H1 (cell line): ENCODE measurements around the gene EMC1. TPM values are rescaled to one million over a fixed set of nuclear protein-coding genes. Genes with fewer than 3 reads are reported as not detected.

ENCODE experiments used
- CTCF ChIA-PET: fragments of 300-600 bp; sonication (Branson Sonifier 250); formaldehyde crosslinking; loops from one replicate; lab custom pipeline; 2021; ENCODE audit not compliant: partially characterized antibody; lab: Charles Lee
- POLR2A ChIA-PET: fragments of 300-600 bp; sonication (Branson Sonifier 250); formaldehyde crosslinking; loops from one replicate; lab custom pipeline; 2021; ENCODE audit warnings: inconsistent platforms; ENCODE audit not compliant: partially characterized antibody; lab: Charles Lee
- DNase-seq, 2 experiments: peaks; one replicate each; pipeline versions ENCODE4 v3.0.0 to v3.0.0-alpha.2; 2010 to 2022; ENCODE audit warnings: low spot score in 2 of 2, low read depth in 1 of 2, mixed read lengths in 1 of 2
- FAIRE-seq: peaks from 2 replicates; lab custom pipeline; 2011; peaks lifted over from hg19 to GRCh38; lab: Jason Lieb, UNC
- H2AFZ ChIP-seq: 2 replicates; pipeline ENCODE4 v1.8.1; 2012; ENCODE audit warnings: low read length, inconsistent platforms
- H2AK5ac ChIP-seq: 2 replicates; pipeline ENCODE4 v1.6.1; 2013; ENCODE audit warnings: low read depth, low read length
- H2BK120ac ChIP-seq: replicated peaks from 2 replicates; pipeline ENCODE3; 2013; ENCODE audit warnings: low read depth, low read length, inconsistent platforms
- H2BK12ac ChIP-seq: 2 replicates; pipeline ENCODE4 v1.6.1; 2013; ENCODE audit warnings: low read depth, low read length
- H2BK15ac ChIP-seq: 2 replicates; pipeline ENCODE4 v1.6.1; 2013; ENCODE audit warnings: low read length
- H2BK20ac ChIP-seq: 2 replicates; pipeline ENCODE4 v1.6.1; 2013; ENCODE audit warnings: low read length
- H2BK5ac ChIP-seq: 2 replicates; pipeline ENCODE4 v1.6.1; 2013; ENCODE audit warnings: low read depth, low read length
- H3K14ac ChIP-seq: 2 replicates; pipeline ENCODE4 v1.6.1; 2013; ENCODE audit warnings: inconsistent platforms; ENCODE audit not compliant: insufficient read length
- H3K18ac ChIP-seq: 2 replicates; pipeline ENCODE4 v1.6.1; 2013; ENCODE audit warnings: low read length; ENCODE audit errors: extremely low read depth
- H3K23ac ChIP-seq: 2 replicates; pipeline ENCODE4 v1.6.1; 2013; ENCODE audit warnings: inconsistent platforms; ENCODE audit not compliant: insufficient read length
- H3K23me2 ChIP-seq: 2 replicates; pipeline ENCODE4 v1.6.1; 2013; ENCODE audit warnings: low read depth, low read length
- H3K27ac ChIP-seq: 2 replicates; pipeline ENCODE4 v1.6.1; 2011; ENCODE audit warnings: low read depth, low read length, inconsistent platforms
- H3K27me3 ChIP-seq, 4 experiments: replicated peaks in 1 of 4; 1 replicate in 1 of 4; 2 replicates in 3 of 4; pipeline versions ENCODE4 v1.6.1 to v1.8.1; 2011 to 2013; ENCODE audit warnings: low read length in 3 of 4, mild to moderate bottlenecking in 3 of 4, inconsistent platforms in 2 of 4, mixed read lengths in 2 of 4, moderate library complexity in 1 of 4; ENCODE audit not compliant: control insufficient read depth in 3 of 4, insufficient read depth in 3 of 4; ENCODE audit errors: extremely low read depth in 1 of 4
- H3K36me3 ChIP-seq, 4 experiments: 2 replicates each; pipeline versions ENCODE4 v1.6.1 to v1.8.1; 2011 to 2013; ENCODE audit warnings: mild to moderate bottlenecking in 4 of 4, low read length in 3 of 4, moderate library complexity in 2 of 4, control low read depth in 1 of 4, inconsistent platforms in 1 of 4; ENCODE audit not compliant: insufficient read depth in 4 of 4, control insufficient read depth in 2 of 4
- H3K4ac ChIP-seq: replicated peaks from 2 replicates; pipeline ENCODE3; 2013; ENCODE audit warnings: low read length, low read depth, mixed read lengths, inconsistent platforms; ENCODE audit not compliant: insufficient read length
- H3K4me1 ChIP-seq, 4 experiments: replicated peaks in 1 of 4; 1 replicate in 1 of 4; 2 replicates in 3 of 4; pipeline versions ENCODE4 v1.6.1 to v1.8.1; 2011 to 2013; ENCODE audit warnings: low read length in 3 of 4, inconsistent platforms in 2 of 4, mixed read lengths in 1 of 4; ENCODE audit not compliant: insufficient read depth in 4 of 4, control insufficient read depth in 3 of 4
- H3K4me2 ChIP-seq, 2 experiments: 2 replicates each; pipeline versions ENCODE4 v1.6.1 to v1.8.1; 2011 to 2013; ENCODE audit warnings: low read depth in 2 of 2, low read length in 2 of 2, control low read depth in 1 of 2, inconsistent platforms in 1 of 2, mild to moderate bottlenecking in 1 of 2; ENCODE audit not compliant: insufficient read depth in 1 of 2
- H3K4me3 ChIP-seq, 4 experiments: fragments of 200-600, 300-600 bp in 1 of 4; sonication (generic), shearing (Covaris generic), sonication (Bioruptor Twin) in 1 of 4; 2 replicates each; pipeline versions ENCODE4 v1.5.1 to v1.8.1; 2011 to 2016; ENCODE audit warnings: low read length in 4 of 4, low read depth in 3 of 4, control low read depth in 2 of 4, inconsistent platforms in 2 of 4, mild to moderate bottlenecking in 2 of 4, mixed read lengths in 1 of 4, moderate library complexity in 1 of 4; ENCODE audit not compliant: insufficient read depth in 2 of 4; ENCODE audit errors: extremely low read depth in 1 of 4
- H3K56ac ChIP-seq: replicated peaks from 2 replicates; pipeline ENCODE3; 2013; ENCODE audit warnings: low read depth, mild to moderate bottlenecking, mixed read lengths, low read length, inconsistent platforms; ENCODE audit not compliant: insufficient read length
- H3K79me1 ChIP-seq: 2 replicates; pipeline ENCODE4 v1.6.1; 2013; ENCODE audit warnings: low read depth, low read length, control low read depth
- H3K79me2 ChIP-seq, 2 experiments: 2 replicates each; pipeline versions ENCODE4 v1.6.1 to v1.8.1; 2012 to 2013; ENCODE audit warnings: low read length in 2 of 2, mild to moderate bottlenecking in 2 of 2, inconsistent platforms in 1 of 2; ENCODE audit not compliant: insufficient read depth in 2 of 2, control insufficient read depth in 1 of 2
- H3K9ac ChIP-seq, 4 experiments: replicated peaks in 1 of 4; 1 replicate in 1 of 4; 2 replicates in 3 of 4; pipeline versions ENCODE4 v1.6.1 to v1.8.1; 2011 to 2013; ENCODE audit warnings: low read depth in 3 of 4, low read length in 3 of 4, control low read depth in 2 of 4, mild to moderate bottlenecking in 2 of 4, moderate library complexity in 2 of 4, inconsistent platforms in 1 of 4; ENCODE audit errors: extremely low read depth in 1 of 4
- H3K9me3 ChIP-seq, 2 experiments: 2 replicates each; pipeline versions ENCODE4 v1.6.1 to v1.8.1; 2012 to 2013; ENCODE audit warnings: mild to moderate bottlenecking in 2 of 2, moderate library complexity in 2 of 2, control low read depth in 1 of 2, inconsistent platforms in 1 of 2, low read depth in 1 of 2, low read length in 1 of 2, mixed read lengths in 1 of 2; ENCODE audit not compliant: insufficient read depth in 2 of 2
- H4K20me1 ChIP-seq, 2 experiments: replicated peaks in 1 of 2; 2 replicates each; pipeline versions ENCODE3 to v1.8.1; 2011 to 2013; ENCODE audit warnings: inconsistent platforms in 2 of 2, low read length in 2 of 2, mild to moderate bottlenecking in 1 of 2; ENCODE audit not compliant: insufficient read depth in 2 of 2, control insufficient read depth in 1 of 2
- H4K5ac ChIP-seq: 2 replicates; pipeline ENCODE4 v1.6.1; 2013; ENCODE audit warnings: low read length, low read depth, mixed read lengths, inconsistent platforms; ENCODE audit not compliant: insufficient read length
- H4K8ac ChIP-seq: 2 replicates; pipeline ENCODE4 v1.8.0; 2013; ENCODE audit warnings: mild to moderate bottlenecking, moderate library complexity, low read length, inconsistent platforms; ENCODE audit not compliant: insufficient read depth; ENCODE audit errors: extremely low read depth
- H4K91ac ChIP-seq: replicated peaks from 2 replicates; pipeline ENCODE3; 2013; ENCODE audit warnings: low read length, mixed read lengths, inconsistent platforms; ENCODE audit not compliant: insufficient read length
- ASH2L ChIP-seq: fragments of 200-600, 300-600 bp; sonication (generic); IDR thresholded peaks from one replicate; pipeline ENCODE4 v1.7.1; 2017; ENCODE audit warnings: low read length
- CBX5 ChIP-seq: fragments of 300-800, 300-1000 bp; sonication (generic); IDR thresholded peaks from 2 replicates; pipeline ENCODE4 v1.7.1; 2016; ENCODE audit warnings: antibody characterized with exemption, low read length, low read depth
- WGBS, 2 experiments: shearing (Covaris generic) in 1 of 2; methylation state at CpG; one replicate each; pipeline versions ENCODE4 v1.1.6 to v1.1.7; 2013 to 2015; ENCODE audit warnings: low lambda C conversion rate in 2 of 2, mixed read lengths in 2 of 2, inconsistent platforms in 1 of 2, low coverage in 1 of 2, missing lambda C conversion rate in 1 of 2; ENCODE audit not compliant: insufficient replicate concordance in 2 of 2, insufficient coverage in 1 of 2, insufficient read length in 1 of 2; ENCODE audit errors: extremely low coverage in 1 of 2, missing lambda C conversion rate in 1 of 2; 5-methylcytosine and 5-hydroxymethylcytosine counted together
- polyA plus RNA-seq, 7 experiments: library from polyadenylated mRNA; depleted of rRNA in 3 of 7; stranded (reverse) in 5 of 7; unstranded in 2 of 7; fragments of >200 nt in 5 of 7; fragments of 200-250 nt in 2 of 7; gene quantifications; 1 replicate in 5 of 7; 2 replicates in 1 of 7; 4 replicates in 1 of 7; pipeline versions ENCODE4 v1.2.1 to v1.2.3, GENCODE V29; 2011 to 2013; ENCODE audit warnings: missing spikeins in 2 of 7, mixed read lengths in 2 of 7
- total RNA-seq: library from RNA; stranded (reverse); fragmentation: NEBNext Ultra II Directional; extraction: Animal tissue kit (Norgen Biotek cat#: 25700); gene quantifications from 2 replicates; pipeline ENCODE4 v1.2.1, GENCODE V29; 2021

Gene EMC1
- total and polyA plus RNA-seq, 2 of the 8 experiments (the other 6 are each of a cell fraction or from before 2014, with no cell fraction given) = 51.0 to 53.5 TPM

DNA sequence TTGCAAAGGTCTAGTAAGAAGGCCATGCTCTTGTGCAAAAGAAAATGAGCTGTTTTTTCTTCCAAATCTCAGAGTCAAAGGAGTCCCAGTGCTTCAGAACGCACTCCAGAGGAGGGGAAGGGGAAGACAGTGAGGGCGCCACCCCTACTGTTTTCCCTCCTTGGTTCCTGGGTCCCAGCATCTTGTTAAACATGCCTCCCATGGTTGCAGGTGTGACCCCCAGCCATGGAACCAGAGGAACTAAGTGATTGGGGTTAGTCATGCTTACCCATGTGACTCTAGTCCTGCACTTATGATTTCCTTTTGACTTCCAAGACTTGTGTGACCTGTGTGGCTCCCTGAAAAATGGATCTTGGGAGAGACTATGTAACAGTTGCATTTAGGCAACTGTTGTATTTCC lies 43.3 kb upstream of the EMC1 start:
- POLR2A ChIA-PET = interaction anchor here (1.0 to 3.2 kb wide), 4 partner anchors 12 to 43 kb away, joined by 3 to 7 read pairs (median 4); partner anchors contain the start of genes AKR7A2, EMC1, MRTO4 and SLC66A1
- TF ChIP-seq CBX5 (peak; percentile 83; the same call in 1 of the 2 replicates), ASH2L (no peak)
- H3K36me3 ChIP-seq = no peaks in the 10 kb centered on the region
- H2BK12ac ChIP-seq = no peak overlapping the region
- no peak overlapping the region for H3K14ac ChIP-seq
- H3K4me1 ChIP-seq = no peaks in the 10 kb centered on the region
- H3K23ac ChIP-seq = no peak overlapping the region
- no peak overlapping the region for H4K8ac ChIP-seq
- no peak overlapping the region for H3K4me2 ChIP-seq
- no peak overlapping the region for H2AFZ ChIP-seq
- H4K20me1 ChIP-seq = peaks cover 0 to 3% of the 10 kb centered on the region in 2 experiments
- H4K91ac ChIP-seq = no peak overlapping the region
- peaks cover 18 to 24% of the 10 kb centered on the region in 2 experiments for H3K9me3 ChIP-seq
- no peak overlapping the region for H2AK5ac ChIP-seq
- no peak overlapping the region for H2BK120ac ChIP-seq
- H3K79me2 ChIP-seq = no peaks in the 10 kb centered on the region
- no peak overlapping the region for H2BK20ac ChIP-seq
- H3K79me1 ChIP-seq = no peaks in the 10 kb centered on the region
- DNase-seq (no peak), FAIRE-seq (no peak)
- H3K27me3 ChIP-seq = peaks cover 0 to 5% (median 2%) of the 10 kb centered on the region in 4 experiments; a peak in 4 of 7 replicates
- CTCF ChIA-PET = interaction anchor here (0.9 kb wide), 1 partner anchor 11 kb away, joined by 3 read pairs; no protein-coding TSS in a partner anchor
- H2BK5ac ChIP-seq = no peak overlapping the region
- no peak overlapping the region for H2BK15ac ChIP-seq
- no peaks in the 10 kb centered on the region for H3K23me2 ChIP-seq
- no peak overlapping the region for H3K27ac ChIP-seq
- H3K18ac ChIP-seq = no peak overlapping the region
- H3K4ac ChIP-seq = no peak overlapping the region
- no peak overlapping the region for H3K4me3 ChIP-seq
- no peak overlapping the region for H3K9ac ChIP-seq
- H4K5ac ChIP-seq = no peak overlapping the region
- WGBS, 2 experiments = 84% methylated on average over 2 of the region's 2 CpGs; no CpG with 5 or more reads in 1 of the 2 experiments
- no peak overlapping the region for H3K56ac ChIP-seq
